Ramos (cell line): ENCODE results near the gene RBM20.

ENCODE experiments used
- in situ Hi-C: fragments of 300-500 bp; cut with MboI; formaldehyde crosslinking; loops from one replicate; pipeline ENCODE4 v1.14.3; 2022; ENCODE audit warnings: low sequenced_read_pairs; ENCODE audit not compliant: unreplicated experiment

Gene RBM20

DNA sequence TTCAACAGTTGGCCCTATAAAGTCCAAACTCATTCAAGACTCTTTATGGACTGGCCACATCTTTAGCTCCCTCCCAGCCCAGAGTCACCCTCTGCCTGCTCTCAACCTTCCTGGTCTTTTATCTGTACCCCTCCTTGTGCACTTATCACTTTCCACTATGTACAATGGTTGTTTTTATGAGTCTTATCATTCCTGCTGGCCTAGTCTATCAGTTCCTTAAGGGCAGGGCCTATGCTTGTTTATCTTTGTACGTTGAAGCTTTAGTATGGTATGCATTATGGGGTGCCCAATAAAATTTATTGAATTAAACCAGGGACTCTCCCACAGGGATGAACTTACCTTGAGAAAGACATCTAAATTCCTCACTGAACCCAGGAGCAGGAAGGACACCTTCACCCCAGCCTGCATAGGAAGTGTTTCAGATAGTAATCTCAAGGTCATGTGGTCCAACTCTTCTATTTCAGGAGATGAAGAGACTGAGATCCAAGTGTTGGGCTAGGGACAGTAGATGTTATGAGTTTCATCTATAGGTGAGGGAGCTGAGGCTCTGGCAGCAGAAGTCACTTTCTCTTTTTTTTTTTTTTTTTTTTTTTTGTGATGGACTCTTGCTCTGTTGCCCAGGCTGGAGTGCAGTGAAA lies 214.3 kb downstream of the RBM20 start:
- in situ Hi-C loops = loop anchor here (25.0 kb wide), 1 partner anchor 946 kb away; the partner anchor contains the start of gene XPNPEP1

DNA sequence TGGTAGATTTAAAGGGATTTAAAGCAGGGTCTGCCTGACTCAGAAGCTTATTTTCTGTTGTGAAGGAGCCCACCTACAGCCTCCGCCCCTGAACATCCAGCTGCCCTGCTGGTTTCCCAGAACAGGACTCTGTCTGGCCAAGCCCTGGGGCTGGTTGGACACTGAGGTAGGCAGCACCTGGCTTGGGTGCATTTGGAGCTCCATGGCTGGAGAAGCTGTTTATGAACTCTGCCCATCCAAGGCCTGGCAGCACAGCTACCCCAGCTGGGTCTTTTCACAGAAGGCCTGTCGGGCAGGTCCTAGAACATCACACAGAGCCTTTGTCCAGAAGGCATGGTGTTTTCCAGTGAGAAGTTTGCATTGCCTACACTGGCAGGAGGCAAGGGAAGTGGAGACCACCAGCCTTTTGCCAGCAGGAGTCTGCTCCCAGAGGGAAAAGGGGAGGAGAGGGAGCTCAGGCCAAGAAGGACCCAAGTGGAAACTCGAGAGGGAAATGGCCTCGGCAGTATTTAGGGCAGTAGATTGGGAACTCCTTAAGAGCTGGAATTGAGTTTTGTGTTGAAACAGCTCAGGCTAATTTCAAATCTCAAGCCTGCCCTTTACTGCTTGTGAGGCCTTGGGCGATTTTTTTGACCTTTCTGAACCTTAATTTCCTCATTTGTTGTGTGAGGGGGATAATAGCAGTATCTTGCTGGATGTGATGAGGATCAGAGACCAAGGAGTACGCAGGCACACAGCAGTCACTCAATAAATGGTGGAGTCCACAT lies 215.3 kb downstream of the RBM20 start:
- in situ Hi-C loops = loop anchor here (25.0 kb wide), 1 partner anchor 947 kb away; the partner anchor contains the start of gene XPNPEP1

DNA sequence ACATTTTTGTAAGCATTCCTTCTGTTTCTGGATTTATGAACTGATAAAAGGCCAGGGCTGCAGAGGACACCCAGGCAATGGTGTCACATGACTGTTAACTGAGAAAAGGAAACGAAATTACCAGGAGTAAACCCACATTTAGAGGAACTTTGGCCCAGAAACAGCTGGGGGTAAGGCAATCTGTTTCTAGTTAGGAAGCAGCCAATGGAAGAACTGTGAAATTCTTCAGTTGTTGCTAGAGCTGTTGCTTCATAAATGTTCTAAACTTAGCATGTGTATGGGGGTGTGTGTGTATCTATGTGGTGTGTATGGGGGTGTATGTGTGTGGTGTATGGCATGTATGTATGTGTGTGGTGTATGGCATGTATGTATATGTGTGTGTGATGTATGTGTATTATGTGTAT lies 215.8 kb downstream of the RBM20 start:
- in situ Hi-C loops = loop anchor here (25.0 kb wide), 1 partner anchor 948 kb away; the partner anchor contains the start of gene XPNPEP1

DNA sequence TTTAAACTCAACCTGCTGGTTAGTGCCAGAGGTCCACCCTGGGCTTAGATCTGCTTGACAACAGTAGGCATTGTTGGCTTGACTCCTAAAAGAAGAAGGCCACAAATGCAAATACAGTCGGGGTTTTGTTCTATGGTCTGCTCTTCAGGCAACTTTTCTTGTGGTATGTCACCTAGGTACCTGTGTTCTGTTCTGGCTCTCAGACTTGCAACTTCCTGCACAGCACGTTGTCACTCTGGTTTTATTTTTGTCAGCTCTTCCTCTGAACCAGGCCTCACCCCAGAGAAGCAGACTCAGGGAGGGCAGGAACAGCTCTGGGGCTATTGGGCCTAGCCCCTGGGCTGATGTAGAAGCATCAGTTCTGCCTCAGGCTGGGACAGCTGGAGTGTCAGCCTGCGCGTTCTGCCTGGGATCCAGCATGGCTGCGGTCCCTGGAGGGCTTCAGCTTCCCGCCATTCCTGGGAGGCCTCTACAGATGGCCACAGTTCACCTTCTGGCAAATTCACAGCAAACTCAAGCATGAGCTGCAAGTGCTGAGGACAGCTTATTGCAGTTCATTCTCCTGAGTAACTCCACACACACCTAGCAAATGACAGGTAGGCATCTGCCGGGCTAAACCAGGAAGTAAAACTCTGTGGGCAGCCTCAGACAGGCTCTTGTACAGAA lies 216.6 kb downstream of the RBM20 start:
- in situ Hi-C loops = loop anchor here (25.0 kb wide), 1 partner anchor 948 kb away; the partner anchor contains the start of gene XPNPEP1

DNA sequence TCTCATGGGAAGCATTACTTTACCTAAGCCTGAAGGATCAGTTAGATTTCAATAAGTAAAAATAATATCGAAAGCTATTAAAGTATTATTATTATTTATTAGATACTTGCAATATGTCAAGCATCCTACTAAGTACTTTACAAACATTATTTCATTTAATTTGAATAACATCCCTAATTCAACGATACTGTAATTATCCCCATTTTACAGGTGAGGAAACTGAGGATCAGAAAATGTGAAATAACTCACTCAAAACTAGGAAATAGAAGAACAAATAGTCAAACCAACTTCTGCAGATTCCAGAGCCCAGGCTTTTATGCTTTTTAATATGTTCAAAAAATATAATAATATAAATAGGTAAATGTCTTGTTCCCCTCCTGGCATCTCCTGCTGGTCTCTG lies 217.3 kb downstream of the RBM20 start:
- in situ Hi-C loops = loop anchor here (25.0 kb wide), 1 partner anchor 949 kb away; the partner anchor contains the start of gene XPNPEP1

DNA sequence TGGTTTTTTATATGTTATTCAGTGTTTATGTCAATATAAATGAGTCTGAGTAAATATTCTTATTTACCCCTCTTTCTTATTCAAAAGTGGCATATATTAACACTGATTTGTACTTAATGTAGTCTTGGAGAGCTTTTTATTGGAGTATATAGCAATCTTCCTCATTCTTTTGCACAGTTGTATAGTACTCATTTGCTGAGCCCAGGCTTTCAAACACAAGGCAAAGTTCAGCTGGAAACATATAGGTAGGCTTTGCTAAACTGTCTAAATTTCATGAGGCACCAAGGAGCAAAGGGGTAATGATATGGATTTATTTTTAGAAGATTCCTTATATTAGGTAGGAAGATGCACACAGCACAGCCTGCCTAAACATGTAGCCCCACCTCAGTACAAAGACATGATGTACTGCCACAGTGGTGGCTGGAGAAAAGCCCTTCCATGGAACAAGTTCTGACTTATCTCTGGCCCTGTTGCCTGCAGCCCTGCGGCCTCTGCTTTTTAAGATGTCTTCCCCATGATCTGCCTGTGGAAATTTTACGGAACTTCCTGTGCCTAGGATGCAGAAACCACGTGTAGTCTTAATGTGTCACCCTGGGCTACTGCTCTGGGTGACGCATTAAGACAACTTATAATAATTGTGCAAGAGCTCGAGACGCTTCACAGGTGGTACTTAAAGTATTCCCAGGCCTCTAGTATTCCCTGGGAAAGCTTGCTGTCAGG lies 218.0 kb downstream of the RBM20 start:
- in situ Hi-C loops = loop anchor here (25.0 kb wide), 1 partner anchor 950 kb away; the partner anchor contains the start of gene XPNPEP1

DNA sequence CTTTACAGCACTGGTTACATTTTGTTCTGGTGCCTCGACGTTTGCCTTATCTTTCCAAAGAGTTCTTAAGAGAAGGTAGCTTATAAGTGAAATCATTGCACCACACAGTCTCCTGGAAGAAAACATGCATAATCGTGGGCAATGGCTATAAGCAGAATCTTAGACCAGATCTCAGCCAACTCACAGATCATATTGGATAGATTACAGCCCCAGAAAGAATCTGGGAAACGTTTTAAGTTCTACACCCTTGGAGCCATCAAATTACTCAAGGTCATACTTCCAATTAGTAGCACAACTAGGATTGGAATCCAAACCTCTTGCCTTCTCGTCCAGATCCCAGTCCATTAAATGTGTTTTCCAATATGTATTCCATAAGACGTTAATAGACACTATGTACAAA lies 218.8 kb downstream of the RBM20 start:
- in situ Hi-C loops = loop anchor here (25.0 kb wide), 1 partner anchor 951 kb away; the partner anchor contains the start of gene XPNPEP1

DNA sequence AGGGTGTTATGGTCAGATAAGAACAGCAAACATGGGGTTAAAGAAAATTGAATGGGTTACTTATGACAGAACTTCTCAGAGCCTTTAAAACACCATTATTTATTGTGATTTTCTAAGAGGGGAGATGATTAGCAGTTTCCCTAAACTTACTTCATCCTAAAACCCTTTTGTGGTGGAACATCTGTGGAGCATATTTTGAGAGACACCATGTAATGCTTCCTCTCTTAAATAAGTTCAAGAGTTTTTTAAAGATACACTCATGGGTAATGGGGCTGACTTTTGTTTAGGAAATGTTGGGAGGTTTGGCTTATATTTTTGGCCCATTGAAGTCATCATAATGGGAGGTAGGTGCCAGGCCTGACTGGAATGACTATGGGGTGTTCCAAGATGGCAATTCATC lies 219.2 kb downstream of the RBM20 start:
- in situ Hi-C loops = loop anchor here (25.0 kb wide), 1 partner anchor 951 kb away; the partner anchor contains the start of gene XPNPEP1

DNA sequence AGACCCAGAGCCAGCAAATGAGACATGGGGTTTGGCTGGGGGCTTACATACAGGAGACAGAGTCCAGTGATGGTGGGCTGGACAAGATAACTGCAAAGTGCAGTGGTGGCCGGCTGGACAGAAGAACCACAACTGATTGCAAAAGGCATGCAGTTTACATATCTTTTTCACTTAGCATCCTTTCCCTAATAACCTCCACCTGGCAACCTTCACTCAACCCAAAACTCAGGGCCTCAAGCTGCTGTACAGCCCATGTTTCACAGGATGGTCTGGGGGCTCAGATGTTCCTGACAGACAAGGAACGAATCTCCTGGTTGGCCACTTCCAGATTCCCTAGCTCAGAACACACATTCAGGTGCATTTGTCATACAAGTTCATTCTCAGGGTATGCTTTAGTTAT lies 219.8 kb downstream of the RBM20 start:
- in situ Hi-C loops = loop anchor here (25.0 kb wide), 1 partner anchor 952 kb away; the partner anchor contains the start of gene XPNPEP1

DNA sequence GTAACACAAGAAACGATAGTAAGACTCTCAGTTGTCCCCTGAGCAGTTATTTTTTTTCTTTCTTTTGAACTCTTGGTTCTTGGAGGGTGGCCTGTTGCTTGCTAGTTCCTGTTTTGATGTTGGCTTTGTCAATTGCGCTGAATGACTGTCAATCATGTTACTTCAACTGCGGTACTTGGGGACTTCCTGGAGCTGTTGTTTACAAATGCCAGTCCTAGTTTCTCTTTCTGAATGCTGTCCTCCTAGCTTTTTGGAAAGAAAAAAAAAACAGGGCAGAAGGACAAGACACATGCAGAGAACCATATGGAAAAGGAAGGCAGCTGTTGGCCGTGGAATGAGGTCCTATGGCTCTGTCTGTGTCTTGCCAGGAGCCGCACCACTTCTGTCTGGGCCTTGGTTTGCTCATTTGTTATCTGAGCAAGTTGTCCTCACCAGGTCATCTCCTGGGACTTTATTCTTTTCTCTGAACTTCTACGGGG lies 220.6 kb downstream of the RBM20 start:
- in situ Hi-C loops = loop anchor here (25.0 kb wide), 1 partner anchor 952 kb away; the partner anchor contains the start of gene XPNPEP1

DNA sequence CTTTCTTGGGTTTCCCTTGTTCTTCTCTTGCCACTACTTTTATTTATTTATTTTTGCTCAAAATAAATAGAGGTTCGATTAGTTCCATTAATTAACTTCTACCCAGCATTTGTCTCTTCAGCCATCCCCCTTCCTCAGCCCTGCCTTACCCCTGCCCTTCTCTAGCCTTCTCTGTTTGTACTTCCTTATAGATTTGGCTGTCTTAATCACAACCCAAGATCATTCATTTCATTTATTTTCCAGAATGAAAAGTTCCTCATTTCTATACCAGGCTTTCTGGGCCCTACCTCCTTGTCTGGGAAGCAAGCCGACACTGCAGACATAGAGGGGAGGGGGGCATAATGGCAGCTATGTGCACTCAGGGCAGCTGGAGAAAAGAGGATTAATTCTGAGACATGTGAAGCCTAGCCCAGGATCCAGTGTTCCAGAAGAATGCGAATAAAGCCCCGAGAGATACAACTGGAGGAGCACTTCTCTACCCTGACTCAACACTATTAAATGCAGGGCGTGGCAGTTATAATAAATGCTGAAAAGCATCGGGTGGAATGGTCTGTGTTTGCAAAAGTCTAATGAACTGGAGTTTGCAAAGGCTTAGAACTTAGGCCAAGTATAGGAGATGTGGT lies 221.2 kb downstream of the RBM20 start:
- in situ Hi-C loops = loop anchor here (25.0 kb wide), 1 partner anchor 953 kb away; the partner anchor contains the start of gene XPNPEP1

DNA sequence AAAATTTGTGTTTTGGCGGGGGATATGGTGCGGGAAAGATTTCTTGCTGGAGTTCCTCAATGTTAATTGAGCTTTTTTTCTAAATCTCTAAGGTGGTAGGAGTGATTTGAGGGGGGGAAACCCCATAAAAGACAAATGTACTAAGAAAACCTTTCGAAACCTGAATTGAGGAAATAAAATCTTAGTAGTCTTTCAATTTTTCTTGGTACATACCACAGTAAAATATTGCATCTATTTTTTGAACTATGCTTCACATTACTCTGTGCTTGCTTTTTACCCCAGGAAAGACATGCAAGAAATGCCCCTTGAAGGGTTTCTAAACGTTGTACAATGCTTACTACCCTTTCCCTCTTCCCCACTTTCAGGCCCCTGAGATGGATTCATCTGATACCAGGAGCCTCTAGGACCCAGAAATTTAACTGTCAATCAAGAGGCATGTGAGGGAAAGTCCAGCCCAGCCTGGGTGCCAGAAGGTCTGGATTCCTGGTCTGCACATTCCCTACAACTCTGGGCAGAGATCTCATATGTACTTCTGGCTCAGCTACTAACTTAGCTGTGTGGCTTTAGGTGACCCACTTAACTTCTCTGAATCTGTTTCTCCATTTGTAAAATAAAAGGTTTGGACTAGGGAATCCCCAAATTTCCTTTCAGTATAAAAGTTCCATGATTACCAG lies 221.8 kb downstream of the RBM20 start:
- in situ Hi-C loops = loop anchor here (25.0 kb wide), 1 partner anchor 954 kb away; the partner anchor contains the start of gene XPNPEP1

DNA sequence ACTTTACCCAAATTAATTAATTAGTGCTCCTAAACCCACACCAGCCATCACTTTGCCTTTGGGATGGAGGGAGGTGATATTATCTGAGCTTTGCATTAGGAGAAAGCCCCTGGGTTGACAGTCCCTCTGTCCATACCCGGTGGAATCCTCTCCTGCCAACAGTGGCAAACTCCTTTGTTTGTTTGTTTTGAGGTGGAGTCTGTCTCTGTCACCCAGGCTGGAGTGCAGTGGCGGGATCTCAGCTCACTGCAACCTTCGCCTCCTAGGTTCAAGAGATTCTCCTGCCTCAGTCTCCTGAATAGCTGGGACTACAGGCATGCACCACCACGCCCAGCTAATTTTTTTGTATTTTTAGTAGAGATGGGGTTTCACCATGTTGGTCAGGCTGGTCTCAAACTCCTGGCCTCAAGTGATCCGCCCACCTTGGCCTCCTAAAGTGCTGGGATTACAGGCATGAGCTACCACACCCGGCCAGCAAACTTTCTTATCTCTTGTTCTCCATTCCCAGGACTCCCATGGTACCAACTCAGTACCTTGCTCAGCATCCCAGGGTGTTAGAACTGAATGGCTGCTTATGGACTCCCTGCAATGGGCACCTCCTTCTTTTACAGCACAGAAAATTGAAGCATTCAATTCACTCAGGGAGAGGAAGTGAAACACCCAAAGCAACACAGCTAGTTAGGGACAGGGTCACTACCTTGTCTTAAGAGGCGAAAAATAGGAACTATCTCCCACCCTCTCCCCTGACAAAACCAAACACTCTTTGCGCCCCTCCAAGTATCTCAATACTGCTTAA lies 223.1 kb downstream of the RBM20 start:
- in situ Hi-C loops = loop anchor here (25.0 kb wide), 1 partner anchor 955 kb away; the partner anchor contains the start of gene XPNPEP1

DNA sequence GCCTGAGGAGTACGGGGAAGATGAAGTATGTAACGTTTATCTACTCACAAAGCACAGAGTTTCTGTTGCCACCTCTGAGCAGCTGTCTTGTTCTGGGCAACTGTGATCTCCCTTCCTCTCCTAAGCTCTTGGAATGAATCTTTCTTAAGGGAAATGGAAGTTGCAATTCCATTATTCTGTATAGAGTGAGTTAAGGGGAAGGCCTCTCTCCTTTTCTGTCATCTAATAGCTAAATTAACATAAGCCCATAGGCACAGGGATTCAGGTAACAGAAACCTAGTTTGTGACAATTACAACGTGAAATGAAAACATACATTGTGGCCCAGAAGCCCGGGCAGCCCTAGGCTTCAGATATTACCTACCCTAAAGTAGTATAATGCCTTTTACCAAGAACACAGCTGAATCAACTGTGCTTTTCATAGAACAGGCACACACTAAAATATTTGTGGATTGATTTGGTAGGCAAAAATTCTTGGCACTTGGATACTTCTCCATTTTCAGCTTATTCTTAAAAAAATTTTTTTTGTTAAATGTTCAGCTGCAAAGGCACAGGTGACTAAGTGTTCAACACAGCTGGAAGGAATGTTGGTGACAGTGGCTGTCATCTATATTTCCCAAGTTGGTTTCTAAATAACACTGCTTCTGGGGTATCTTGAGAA lies 223.8 kb downstream of the RBM20 start:
- in situ Hi-C loops = loop anchor here (25.0 kb wide), 1 partner anchor 956 kb away; the partner anchor contains the start of gene XPNPEP1

DNA sequence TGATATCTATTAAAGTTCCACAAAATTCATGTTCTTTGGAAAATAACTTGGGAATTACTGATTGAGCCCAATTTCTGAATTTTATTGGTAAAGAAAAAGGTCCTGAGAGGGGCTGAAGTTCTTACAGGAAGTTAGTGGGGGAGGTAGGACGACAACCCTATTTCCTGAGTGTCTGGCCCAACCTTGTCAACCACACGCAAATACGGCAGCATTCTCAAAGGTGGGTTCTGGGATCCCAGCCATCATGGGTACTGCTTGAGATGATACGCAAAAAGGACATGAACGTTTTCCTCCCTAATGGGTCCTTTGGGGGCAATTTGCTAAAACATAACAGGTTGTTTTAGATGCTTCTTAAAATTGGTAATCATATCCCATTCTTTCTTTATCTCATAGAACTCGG lies 224.8 kb downstream of the RBM20 start:
- in situ Hi-C loops = loop anchor here (25.0 kb wide), 1 partner anchor 957 kb away; the partner anchor contains the start of gene XPNPEP1

DNA sequence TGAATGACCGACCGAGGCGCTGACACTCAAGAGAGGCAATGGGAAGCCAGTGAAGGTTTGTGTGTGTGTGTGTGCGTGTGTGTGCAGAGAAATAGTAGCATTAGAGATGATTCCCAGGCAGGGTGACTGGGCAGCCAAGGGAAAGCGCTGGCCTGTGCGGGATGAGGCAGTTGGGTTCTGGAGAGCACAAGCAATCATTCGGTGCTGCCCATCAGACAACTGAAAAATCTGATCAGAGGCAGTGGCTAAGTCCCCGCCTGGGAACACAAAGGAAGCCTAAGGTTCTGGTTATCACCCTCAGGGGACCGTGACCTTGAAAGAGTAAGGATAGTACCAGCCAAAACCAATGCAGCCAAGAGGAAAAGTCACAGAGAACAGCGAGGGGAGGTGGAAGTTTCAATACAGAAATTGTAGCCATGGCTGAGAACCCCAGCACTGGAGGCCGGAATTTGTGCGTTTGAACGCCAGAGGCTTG lies 226.7 kb downstream of the RBM20 start:
- in situ Hi-C loops = loop anchor here (10.0 to 25.0 kb wide), 2 partner anchors 66 to 959 kb away; partner anchors contain the start of gene XPNPEP1
